Measurements from ENCODE around the gene CSMD2.

DNA sequence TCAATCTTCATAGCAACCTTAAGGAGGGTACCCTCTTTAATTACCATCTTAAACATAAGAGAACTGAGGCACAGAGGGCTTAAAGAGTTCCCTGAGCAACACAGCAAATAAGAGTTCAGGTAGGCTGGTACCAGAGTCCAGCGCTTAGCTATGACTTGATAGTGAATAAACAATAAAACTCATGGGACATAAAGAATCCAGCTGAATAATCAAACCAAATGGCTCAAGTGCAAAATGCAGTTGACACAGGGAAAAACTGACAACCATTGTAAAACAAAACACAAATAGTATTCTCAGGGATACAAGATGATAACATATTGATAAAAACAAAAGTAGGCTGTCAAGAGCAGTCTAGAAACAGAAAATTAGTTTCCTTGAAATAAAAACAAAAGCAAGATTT, 478.0 kb downstream of the CSMD2 start:
- TF ChIP-seq, protein P1, sequence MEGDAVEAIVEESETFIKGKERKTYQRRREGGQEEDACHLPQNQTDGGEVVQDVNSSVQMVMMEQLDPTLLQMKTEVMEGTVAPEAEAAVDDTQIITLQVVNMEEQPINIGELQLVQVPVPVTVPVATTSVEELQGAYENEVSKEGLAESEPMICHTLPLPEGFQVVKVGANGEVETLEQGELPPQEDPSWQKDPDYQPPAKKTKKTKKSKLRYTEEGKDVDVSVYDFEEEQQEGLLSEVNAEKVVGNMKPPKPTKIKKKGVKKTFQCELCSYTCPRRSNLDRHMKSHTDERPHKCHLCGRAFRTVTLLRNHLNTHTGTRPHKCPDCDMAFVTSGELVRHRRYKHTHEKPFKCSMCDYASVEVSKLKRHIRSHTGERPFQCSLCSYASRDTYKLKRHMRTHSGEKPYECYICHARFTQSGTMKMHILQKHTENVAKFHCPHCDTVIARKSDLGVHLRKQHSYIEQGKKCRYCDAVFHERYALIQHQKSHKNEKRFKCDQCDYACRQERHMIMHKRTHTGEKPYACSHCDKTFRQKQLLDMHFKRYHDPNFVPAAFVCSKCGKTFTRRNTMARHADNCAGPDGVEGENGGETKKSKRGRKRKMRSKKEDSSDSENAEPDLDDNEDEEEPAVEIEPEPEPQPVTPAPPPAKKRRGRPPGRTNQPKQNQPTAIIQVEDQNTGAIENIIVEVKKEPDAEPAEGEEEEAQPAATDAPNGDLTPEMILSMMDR (conservative IDR thresholded peaks at IDR 0.05; ENCODE audit: low read length) = no peak
- TF ChIP-seq EZH2phosphoT487 (IDR thresholded peaks at IDR 0.05; ENCODE audit: borderline replicate concordance) = no peak
